ENCODE data around the gene GLYR1.

Gene GLYR1

GRCh38 chr16:4877380-4877685 lies 30.2 kb upstream of the GLYR1 start:
- WGBS: over 99% methylated on average over 14 of the region's 14 CpGs

GRCh38 chr16:4876646-4877379 lies 29.7 kb upstream of the GLYR1 start:
- H3K18ac ChIP-seq (ENCODE audit: low read depth in 1 of 2, low read length in 2 of 2): no peak overlapping the region
- peaks cover 62% of the 10 kb centered on the region for H3K79me1 ChIP-seq (replicated peaks; ENCODE audit: low read length, poor library complexity, severe bottlenecking)
- H4K8ac ChIP-seq (ENCODE audit: low read length): no peak overlapping the region
- H3K4me3 ChIP-seq (ENCODE audit: insufficient read depth in 1 of 2, low read depth in 1 of 2, low read length in 2 of 2): no peak overlapping the region
- no peak overlapping the region for H2BK120ac ChIP-seq (ENCODE audit: low read depth, low read length)
- H3K4me1 ChIP-seq (ENCODE audit: control insufficient read depth, insufficient read depth, low read depth, low read length): peaks cover 2% of the 10 kb centered on the region
- no peaks in the 10 kb centered on the region for H3K27me3 ChIP-seq (ENCODE audit: control insufficient read depth in 1 of 2, insufficient read depth in 1 of 2, low read length in 2 of 2)
- H3K14ac ChIP-seq (ENCODE audit: low read length in 2 of 2): no peak overlapping the region
- H2AFZ ChIP-seq (ENCODE audit: low read depth, low read length): no peak overlapping the region
- no peak overlapping the region for H3K4ac ChIP-seq (ENCODE audit: low read depth in 1 of 2, low read length in 2 of 2)
- no peak overlapping the region for H4K91ac ChIP-seq (ENCODE audit: low read length)
- H3K4me2 ChIP-seq (ENCODE audit: low read length, poor library complexity, severe bottlenecking): no peak overlapping the region
- H2BK15ac ChIP-seq (ENCODE audit: low read depth, poor library complexity, severe bottlenecking): no peak overlapping the region
- WGBS: 96% methylated on average over 11 of the region's 11 CpGs
- H3K9ac ChIP-seq (ENCODE audit: low read length): no peak overlapping the region
- peaks cover 81 to 95% of the 10 kb centered on the region in 2 experiments for H3K36me3 ChIP-seq (ENCODE audit: control insufficient read depth in 1 of 2, insufficient read depth in 2 of 2, low read depth in 1 of 2, low read length in 2 of 2)
- H3K9me3 ChIP-seq (ENCODE audit: control insufficient read depth, low read length): no peaks in the 10 kb centered on the region
- no peak for DNase-seq
- H3K27ac ChIP-seq (ENCODE audit: low read length, poor library complexity, severe bottlenecking): no peak overlapping the region
- no peak overlapping the region for H3K23ac ChIP-seq (ENCODE audit: low read length in 2 of 2)
- peak overlapping the region; percentile 24 for H2BK5ac ChIP-seq (ENCODE audit: low read depth, low read length, poor library complexity, severe bottlenecking)
- H2BK12ac ChIP-seq (ENCODE audit: low read length in 2 of 2): no peak overlapping the region
- H2AK5ac ChIP-seq (ENCODE audit: low read length, severe bottlenecking): no peak overlapping the region

More at GRCh38 chr16:4877380-4877685, 30.2 kb upstream of the GLYR1 start:
- no peak overlapping the region for H3K27ac ChIP-seq (ENCODE audit: low read length, poor library complexity, severe bottlenecking)
- no peak overlapping the region for H2BK12ac ChIP-seq (ENCODE audit: low read length in 2 of 2)
- no peak overlapping the region for H4K91ac ChIP-seq (ENCODE audit: low read length)
- no peak overlapping the region for H3K4me2 ChIP-seq (ENCODE audit: low read length, poor library complexity, severe bottlenecking)
- H2AK5ac ChIP-seq (ENCODE audit: low read length, severe bottlenecking): no peak overlapping the region
- peaks cover 5% of the 10 kb centered on the region for H3K4me1 ChIP-seq (ENCODE audit: control insufficient read depth, insufficient read depth, low read depth, low read length)
- no peak overlapping the region for H2BK15ac ChIP-seq (ENCODE audit: low read depth, poor library complexity, severe bottlenecking)
- no peak overlapping the region for H4K8ac ChIP-seq (ENCODE audit: low read length)
- H3K27me3 ChIP-seq (ENCODE audit: control insufficient read depth in 1 of 2, insufficient read depth in 1 of 2, low read length in 2 of 2): no peaks in the 10 kb centered on the region
- no peak overlapping the region for H3K23ac ChIP-seq (ENCODE audit: low read length in 2 of 2)
- no peak for DNase-seq
- no peak overlapping the region for H2AFZ ChIP-seq (ENCODE audit: low read depth, low read length)
- no peak overlapping the region for H3K4me3 ChIP-seq (ENCODE audit: insufficient read depth in 1 of 2, low read depth in 1 of 2, low read length in 2 of 2)
- H2BK5ac ChIP-seq (ENCODE audit: low read depth, low read length, poor library complexity, severe bottlenecking): no peak overlapping the region
- H2BK120ac ChIP-seq (ENCODE audit: low read depth, low read length): no peak overlapping the region
- no peak overlapping the region for H3K4ac ChIP-seq (ENCODE audit: low read depth in 1 of 2, low read length in 2 of 2)
- H3K9ac ChIP-seq (ENCODE audit: low read length): no peak overlapping the region
- no peak overlapping the region for H3K18ac ChIP-seq (ENCODE audit: low read depth in 1 of 2, low read length in 2 of 2)
- no peak overlapping the region for H3K14ac ChIP-seq (ENCODE audit: low read length in 2 of 2)
- H3K9me3 ChIP-seq (ENCODE audit: control insufficient read depth, low read length): no peaks in the 10 kb centered on the region
- H3K79me1 ChIP-seq (replicated peaks; ENCODE audit: low read length, poor library complexity, severe bottlenecking): peaks cover 58% of the 10 kb centered on the region
- H3K36me3 ChIP-seq (ENCODE audit: control insufficient read depth in 1 of 2, insufficient read depth in 2 of 2, low read depth in 1 of 2, low read length in 2 of 2): peaks cover 79 to 96% of the 10 kb centered on the region in 2 experiments

GRCh38 chr16:4874666-4875065 lies 27.6 kb upstream of the GLYR1 start:
- no peak overlapping the region for H4K8ac ChIP-seq (ENCODE audit: low read length)
- H2AFZ ChIP-seq (ENCODE audit: low read depth, low read length): no peak overlapping the region
- no peak overlapping the region for H2BK120ac ChIP-seq (ENCODE audit: low read depth, low read length)
- H3K4me1 ChIP-seq (ENCODE audit: control insufficient read depth, insufficient read depth, low read depth, low read length): peaks cover 7% of the 10 kb centered on the region
- H3K14ac ChIP-seq (ENCODE audit: low read length in 2 of 2): no peak overlapping the region
- H3K18ac ChIP-seq (ENCODE audit: low read depth in 1 of 2, low read length in 2 of 2): no peak overlapping the region
- WGBS: 96% methylated on average over 8 of the region's 8 CpGs
- H3K4me3 ChIP-seq (ENCODE audit: insufficient read depth in 1 of 2, low read depth in 1 of 2, low read length in 2 of 2): no peak overlapping the region
- H2BK5ac ChIP-seq (ENCODE audit: low read depth, low read length, poor library complexity, severe bottlenecking): no peak overlapping the region
- H2BK15ac ChIP-seq (ENCODE audit: low read depth, poor library complexity, severe bottlenecking): no peak overlapping the region
- H3K27ac ChIP-seq (ENCODE audit: low read length, poor library complexity, severe bottlenecking): no peak overlapping the region
- H4K91ac ChIP-seq (ENCODE audit: low read length): no peak overlapping the region
- H2BK12ac ChIP-seq (ENCODE audit: low read length in 2 of 2): no peak overlapping the region
- peaks cover 81 to 93% of the 10 kb centered on the region in 2 experiments for H3K36me3 ChIP-seq (ENCODE audit: control insufficient read depth in 1 of 2, insufficient read depth in 2 of 2, low read depth in 1 of 2, low read length in 2 of 2)
- H3K9ac ChIP-seq (ENCODE audit: low read length): no peak overlapping the region
- no peak overlapping the region for H3K23ac ChIP-seq (ENCODE audit: low read length in 2 of 2)
- H3K4ac ChIP-seq (ENCODE audit: low read depth in 1 of 2, low read length in 2 of 2): no peak overlapping the region
- H3K79me1 ChIP-seq (replicated peaks; ENCODE audit: low read length, poor library complexity, severe bottlenecking): peaks cover 62% of the 10 kb centered on the region
- no peaks in the 10 kb centered on the region for H3K9me3 ChIP-seq (ENCODE audit: control insufficient read depth, low read length)
- no peaks in the 10 kb centered on the region for H3K27me3 ChIP-seq (ENCODE audit: control insufficient read depth in 1 of 2, insufficient read depth in 1 of 2, low read length in 2 of 2)
- H3K4me2 ChIP-seq (ENCODE audit: low read length, poor library complexity, severe bottlenecking): no peak overlapping the region
- DNase-seq: no peak
- H2AK5ac ChIP-seq (ENCODE audit: low read length, severe bottlenecking): no peak overlapping the region

GRCh38 chr16:4873091-4873490 lies 26.0 kb upstream of the GLYR1 start:
- no peak overlapping the region for H3K18ac ChIP-seq (ENCODE audit: low read depth in 1 of 2, low read length in 2 of 2)
- H4K8ac ChIP-seq (ENCODE audit: low read length): no peak overlapping the region
- no peak overlapping the region for H2AFZ ChIP-seq (ENCODE audit: low read depth, low read length)
- no peak overlapping the region for H4K91ac ChIP-seq (ENCODE audit: low read length)
- H3K4me3 ChIP-seq (ENCODE audit: insufficient read depth in 1 of 2, low read depth in 1 of 2, low read length in 2 of 2): no peak overlapping the region
- no peak overlapping the region for H2BK5ac ChIP-seq (ENCODE audit: low read depth, low read length, poor library complexity, severe bottlenecking)
- no peak overlapping the region for H3K4me2 ChIP-seq (ENCODE audit: low read length, poor library complexity, severe bottlenecking)
- H3K27ac ChIP-seq (ENCODE audit: low read length, poor library complexity, severe bottlenecking): no peak overlapping the region
- H2BK15ac ChIP-seq (ENCODE audit: low read depth, poor library complexity, severe bottlenecking): no peak overlapping the region
- DNase-seq: no peak
- H3K4me1 ChIP-seq (ENCODE audit: control insufficient read depth, insufficient read depth, low read depth, low read length): peaks cover 18% of the 10 kb centered on the region
- H3K23ac ChIP-seq (ENCODE audit: low read length in 2 of 2): no peak overlapping the region
- peaks cover 54% of the 10 kb centered on the region for H3K79me1 ChIP-seq (replicated peaks; ENCODE audit: low read length, poor library complexity, severe bottlenecking)
- H3K9me3 ChIP-seq (ENCODE audit: control insufficient read depth, low read length): no peaks in the 10 kb centered on the region
- H3K4ac ChIP-seq (ENCODE audit: low read depth in 1 of 2, low read length in 2 of 2): no peak overlapping the region
- H2BK12ac ChIP-seq (ENCODE audit: low read length in 2 of 2): no peak overlapping the region
- H3K27me3 ChIP-seq (ENCODE audit: control insufficient read depth in 1 of 2, insufficient read depth in 1 of 2, low read length in 2 of 2): no peaks in the 10 kb centered on the region
- no peak overlapping the region for H2BK120ac ChIP-seq (ENCODE audit: low read depth, low read length)
- peaks cover 75 to 92% of the 10 kb centered on the region in 2 experiments for H3K36me3 ChIP-seq (ENCODE audit: control insufficient read depth in 1 of 2, insufficient read depth in 2 of 2, low read depth in 1 of 2, low read length in 2 of 2)
- H2AK5ac ChIP-seq (ENCODE audit: low read length, severe bottlenecking): no peak overlapping the region
- WGBS: 96% methylated on average over 3 of the region's 3 CpGs
- no peak overlapping the region for H3K9ac ChIP-seq (ENCODE audit: low read length)
- H3K14ac ChIP-seq (ENCODE audit: low read length in 2 of 2): no peak overlapping the region
